NCI-H2227 treated with DMSO at 0.1 percent for 48 hours (cell line): Measurements from ENCODE around the gene DBNDD2.

ENCODE experiments used
- DNase-seq: peaks from one replicate; lab custom pipeline; 2025; lab: John Stamatoyannopoulos, UW

Gene DBNDD2

GRCh38 chr20:45378191-45378590 lies 29.9 kb upstream of the DBNDD2 start, which contains the start of gene TP53TG5:
Gene TP53TG5, minus strand, starts transcription at chr20:45378325. Its CDS starts 89 bp downstream, at chr20:45378236.
- DNase-seq, result no peak

- no peak for DNase-seq
Measured at GRCh38 chr20:45387274-45387673, 20.8 kb upstream of the DBNDD2 start.

- no peak for DNase-seq
Measured at GRCh38 chr20:45390931-45391330, 17.2 kb upstream of the DBNDD2 start.

GRCh38 chr20:45391559-45391958 lies 16.5 kb upstream of the DBNDD2 start:
- DNase-seq, result no peak

GRCh38 chr20:45392733-45393132 lies 15.4 kb upstream of the DBNDD2 start:
- no peak for DNase-seq

- DNase-seq, result no peak
Measured at GRCh38 chr20:45394221-45395113, 13.6 kb upstream of the DBNDD2 start.

- no peak for DNase-seq
Measured at GRCh38 chr20:45395114-45395415, 13.0 kb upstream of the DBNDD2 start.

- DNase-seq, result no peak
Measured at GRCh38 chr20:45399018-45399417, 9.1 kb upstream of the DBNDD2 start.

GRCh38 chr20:45400346-45401031 lies 7.6 kb upstream of the DBNDD2 start:
- no peak for DNase-seq

GRCh38 chr20:45402946-45403345 lies 5.1 kb upstream of the DBNDD2 start:
- no peak for DNase-seq

- DNase-seq, result no peak
Measured at GRCh38 chr20:45404438-45404837, 3.7 kb upstream of the DBNDD2 start.

- no peak for DNase-seq
Measured at GRCh38 chr20:45405571-45406259, 2.4 kb upstream of the DBNDD2 start.

GRCh38 chr20:45406260-45407066 lies 1.6 kb upstream of the DBNDD2 start:
- DNase-seq, result peak; percentile 12

GRCh38 chr20:45407067-45407745 lies 883 bp upstream of the DBNDD2 start:
- peak; percentile 35 for DNase-seq

- no peak for DNase-seq
Measured at GRCh38 chr20:45408646-45409213, 641 bp downstream of the DBNDD2 start.

- no peak for DNase-seq
Measured at GRCh38 chr20:45409521-45410272, 1.6 kb downstream of the DBNDD2 start.

- no peak for DNase-seq
Measured at GRCh38 chr20:45410887-45411286, 2.8 kb downstream of the DBNDD2 start.

- DNase-seq, result no peak
Measured at GRCh38 chr20:45412653-45413052, 4.6 kb downstream of the DBNDD2 start.

GRCh38 chr20:45413479-45413878 lies 5.4 kb downstream of the DBNDD2 start:
- DNase-seq, result no peak
